K562 (cell line): ENCODE data around the gene DLGAP1. TPM values are rescaled to one million over a fixed set of nuclear protein-coding genes. Genes with fewer than 3 reads are reported as not detected.

ENCODE experiments used
- ATAC-seq: fragments of 200-7000 bp; cut with Tn5 transposase; 3 replicates; pipeline ENCODE4 v1.9.1; 2020; ENCODE audit warnings: moderate library complexity
- BruUV-seq: library from RNA; stranded (reverse); fragments of 400-500 nt; replicated peaks from 2 replicates; lab custom pipeline; 2021; lab: Mats Ljungman, UMichigan
- CTCF ChIA-PET: fragments of 300-600 bp; formaldehyde crosslinking; extraction: SDS; loops from one replicate; lab custom pipeline; 2021; ENCODE audit warnings: low intra/inter-chr PET ratio; lab: Yijun Ruan, JAX
- POLR2A ChIA-PET: fragments of 300-600, 350-650 bp; sonication (Branson Sonifier 250); formaldehyde crosslinking; extraction: SDS; loops from one replicate; lab custom pipeline; 2021; ENCODE audit warnings: antibody characterized with exemption, inconsistent platforms; lab: Yijun Ruan, JAX
- DNase-seq, 4 experiments: peaks; one replicate each; pipeline versions ENCODE4 v3.0.0 to v3.0.0-alpha.2; 2011 to 2018; ENCODE audit warnings: low spot score in 3 of 4, mixed read lengths in 3 of 4; ENCODE audit errors: extremely low read depth in 1 of 4
- FAIRE-seq: peaks from 2 replicates; lab custom pipeline; 2011; peaks lifted over from hg19 to GRCh38; lab: Jason Lieb, UNC
- H2AFZ ChIP-seq: 2 replicates; pipeline ENCODE4 v1.6.0; 2011; ENCODE audit warnings: low read depth, low read length, control low read depth, inconsistent platforms
- H3K27ac ChIP-seq: fragments of 200-600 bp; 3 replicates; pipeline ENCODE4 v1.8.0; 2011; ENCODE audit warnings: low read depth, mild to moderate bottlenecking, control low read depth, inconsistent platforms, low read length, moderate library complexity, mixed read lengths; ENCODE audit errors: extremely low read depth
- H3K27me3 ChIP-seq, 2 experiments: fragments of 300-600 bp in 1 of 2; 2 replicates in 1 of 2; 3 replicates in 1 of 2; pipeline versions ENCODE4 v1.6.0 to v1.8.0; 2011; ENCODE audit warnings: inconsistent platforms in 2 of 2, low read length in 2 of 2, mild to moderate bottlenecking in 1 of 2, mixed read lengths in 1 of 2, moderate library complexity in 1 of 2; ENCODE audit not compliant: control insufficient read depth in 2 of 2, insufficient read depth in 2 of 2
- H3K36me3 ChIP-seq: fragments of 300-600 bp; 3 replicates; pipeline ENCODE4 v1.8.0; 2011; ENCODE audit warnings: mild to moderate bottlenecking, low read length, inconsistent platforms; ENCODE audit not compliant: control insufficient read depth, insufficient read depth
- H3K4me1 ChIP-seq, 2 experiments: fragments of 200-600 bp in 1 of 2; replicated peaks in 1 of 2; 2 replicates in 1 of 2; 3 replicates in 1 of 2; pipeline versions ENCODE4 v1.5.1 to v1.8.0; 2011; ENCODE audit warnings: inconsistent platforms in 2 of 2, low read length in 2 of 2, mild to moderate bottlenecking in 1 of 2, mixed read lengths in 1 of 2, moderate library complexity in 1 of 2; ENCODE audit not compliant: control insufficient read depth in 2 of 2, insufficient read depth in 2 of 2
- H3K4me2 ChIP-seq: 2 replicates; pipeline ENCODE4 v1.6.1; 2011; ENCODE audit warnings: low read length, control low read depth, inconsistent platforms, mixed read lengths; ENCODE audit not compliant: insufficient read depth
- H3K4me3 ChIP-seq: fragments of 200-600 bp; sonication (generic), shearing (Covaris generic); 2 replicates; pipeline ENCODE4 v1.5.1; 2016; ENCODE audit warnings: control low read depth, inconsistent platforms
- H3K79me2 ChIP-seq: fragments of 200-600 bp; 3 replicates; pipeline ENCODE4 v1.8.0; 2011; ENCODE audit warnings: low read length, inconsistent platforms; ENCODE audit not compliant: control insufficient read depth, insufficient read depth
- H3K9ac ChIP-seq, 2 experiments: 2 replicates each; pipeline versions ENCODE4 v1.6.0 to v1.6.1; 2011; ENCODE audit warnings: low read depth in 2 of 2, low read length in 2 of 2, control low read depth in 1 of 2, inconsistent platforms in 1 of 2, mild to moderate bottlenecking in 1 of 2, mixed read lengths in 1 of 2; ENCODE audit not compliant: insufficient read depth in 1 of 2
- H3K9me1 ChIP-seq: one replicate; pipeline ENCODE4 v1.6.0; 2011; ENCODE audit warnings: inconsistent platforms, mild to moderate bottlenecking, low read length, moderate library complexity; ENCODE audit not compliant: control insufficient read depth, insufficient read depth
- H3K9me3 ChIP-seq: replicated peaks from 2 replicates; pipeline ENCODE4 v1.5.1; 2011; ENCODE audit warnings: low read depth, low read length, inconsistent platforms; ENCODE audit not compliant: control insufficient read depth, insufficient read depth
- H4K20me1 ChIP-seq: replicated peaks from 2 replicates; pipeline ENCODE4 v1.6.1; 2011; ENCODE audit warnings: low read length, inconsistent platforms, mixed read lengths; ENCODE audit not compliant: control insufficient read depth, insufficient read depth
- CTCFL ChIP-seq: IDR thresholded peaks from 2 replicates; pipeline ENCODE4 v1.6.1; 2011; ENCODE audit warnings: borderline replicate concordance, low read depth, mild to moderate bottlenecking, moderate library complexity, low read length; ENCODE audit not compliant: insufficient read depth, poor library complexity, severe bottlenecking
- THRAP3 ChIP-seq: fragments of 450-650 bp; IDR thresholded peaks from 2 replicates; pipeline ENCODE4 v1.6.1; 2016; ENCODE audit warnings: mild to moderate bottlenecking, inconsistent platforms, borderline replicate concordance
- ZNF511 ChIP-seq: sonication (generic); formaldehyde crosslinking; IDR thresholded peaks from 2 replicates; pipeline ENCODE4 v1.8.0; 2022; ENCODE audit warnings: mild to moderate bottlenecking, missing genetic modification reagents
- WGBS: fragments of 100-300 bp; shearing (Covaris generic); methylation state at CpG from one replicate; pipeline ENCODE4 v1.1.6; 2016; ENCODE audit warnings: low coverage, mixed read lengths; ENCODE audit not compliant: insufficient coverage; ENCODE audit errors: missing lambda C conversion rate; 5-methylcytosine and 5-hydroxymethylcytosine counted together
- in situ Hi-C: fragments of 300-500 bp; cut with MboI; formaldehyde crosslinking; loops from 4 replicates; pipeline ENCODE4 v1.15.0; 2018; ENCODE audit warnings: inconsistent platforms, mixed read lengths
- intact Hi-C: fragments of 100-400 bp; cut with micrococcal nuclease; formaldehyde crosslinking; loops from 2 replicates; pipeline ENCODE4 v1.14.2; 2022
- polyA plus RNA-seq, 8 experiments: library from polyadenylated mRNA; depleted of rRNA in 4 of 8; stranded (reverse) in 5 of 8; unstranded in 3 of 8; fragments of >200 nt; fragmentation: Nextera tagmentation in 2 of 8; fragmentation: Illumina TruSeq in 1 of 8; extraction: Ambion mirVana in 2 of 8; extraction: Trizol in 1 of 8; gene quantifications; 2 replicates each; pipeline versions ENCODE4 v1.2.1 to v1.2.3, GENCODE V29; 2011 to 2014; ENCODE audit warnings: inconsistent platforms in 1 of 8, missing spikeins in 1 of 8
- total RNA-seq, 7 experiments: library from RNA; depleted of rRNA in 6 of 7; stranded (reverse); fragments of >200 nt in 6 of 7; fragmentation: Illumina TruSeq in 2 of 7; extraction: Trizol in 2 of 7; gene quantifications; 2 replicates each; pipeline versions ENCODE4 v1.2.1 to v1.2.3, GENCODE V29; 2011 to 2021; ENCODE audit warnings: low replicate concordance in 1 of 7
- TF ChIP-seq, protein P1 (sequence below), 2 experiments: fragments of 450-650 bp; IDR thresholded peaks; 2 replicates each; pipeline ENCODE4 v1.6.1; 2016

Gene DLGAP1
- total and polyA plus RNA-seq, 9 of the 15 experiments (the other 6 are each of a cell fraction or from before 2014, with no cell fraction given): 0.04 to 0.22 (median 0.08) TPM

GRCh38 chr18:3669376-3669775 is 785.7 kb downstream of the DLGAP1 start:
- Histone ChIP-seq H3K27me3 (no peaks in the 10 kb centered on the region), H4K20me1 (no peaks in the 10 kb centered on the region), H2AFZ (no peak overlapping the region), H3K4me2 (no peak overlapping the region), H3K79me2 (no peaks in the 10 kb centered on the region), H3K9ac (no peak overlapping the region), H3K36me3 (no peaks in the 10 kb centered on the region), H3K4me3 (no peak overlapping the region), H3K9me1 (no peaks in the 10 kb centered on the region), H3K27ac (no peak overlapping the region), H3K4me1 (peaks cover 7 to 18% of the 10 kb centered on the region in 2 experiments), H3K9me3 (no peaks in the 10 kb centered on the region)
- ChIA-PET POLR2A (no interaction called here), CTCF (no interaction called here)
- in situ Hi-C loops: loop anchor here (5.0 kb wide), 2 partner anchors 217 to 387 kb away; partner anchors contain the start of gene TGIF1
- ATAC-seq (no peak), DNase-seq (no peak), FAIRE-seq (no peak)
- intact Hi-C loops: no loop called here
- TF ChIP-seq THRAP3 (0 out of 2 replicates have a peak, but pooled peaks have one; percentile 72), CTCFL (no peak), ZNF511 (CRISPR knock-in tag) (0 out of 2 replicates have a peak, but pooled peaks have one; percentile 19)
- TF ChIP-seq, protein P1, sequence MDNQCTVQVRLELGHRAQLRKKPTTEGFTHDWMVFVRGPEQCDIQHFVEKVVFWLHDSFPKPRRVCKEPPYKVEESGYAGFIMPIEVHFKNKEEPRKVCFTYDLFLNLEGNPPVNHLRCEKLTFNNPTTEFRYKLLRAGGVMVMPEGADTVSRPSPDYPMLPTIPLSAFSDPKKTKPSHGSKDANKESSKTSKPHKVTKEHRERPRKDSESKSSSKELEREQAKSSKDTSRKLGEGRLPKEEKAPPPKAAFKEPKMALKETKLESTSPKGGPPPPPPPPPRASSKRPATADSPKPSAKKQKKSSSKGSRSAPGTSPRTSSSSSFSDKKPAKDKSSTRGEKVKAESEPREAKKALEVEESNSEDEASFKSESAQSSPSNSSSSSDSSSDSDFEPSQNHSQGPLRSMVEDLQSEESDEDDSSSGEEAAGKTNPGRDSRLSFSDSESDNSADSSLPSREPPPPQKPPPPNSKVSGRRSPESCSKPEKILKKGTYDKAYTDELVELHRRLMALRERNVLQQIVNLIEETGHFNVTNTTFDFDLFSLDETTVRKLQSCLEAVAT (IDR thresholded peaks at IDR 0.05): peak in 1 of 2 experiments; percentile 72; a peak in 1 of 4 replicates
- 96% methylated on average over 15 of the region's 17 CpGs for WGBS
- no TSS peak for BruUV-seq
